Bronchial epithelial cell (primary cell): ENCODE data around the gene SYT17. TPM values are rescaled to one million over a fixed set of nuclear protein-coding genes. Genes with fewer than 3 reads are reported as not detected.

ENCODE experiments used
- DNase-seq: peaks from one replicate; pipeline ENCODE4 v3.0.0-alpha.2; 2010; ENCODE audit warnings: low read depth
- FAIRE-seq: peaks from 2 replicates; lab custom pipeline; 2011; peaks lifted over from hg19 to GRCh38; lab: Jason Lieb, UNC
- H3K27me3 ChIP-seq: 2 replicates; pipeline ENCODE4 v1.5.1; 2011; ENCODE audit warnings: low read length; ENCODE audit not compliant: control insufficient read depth, insufficient read depth
- H3K36me3 ChIP-seq: 2 replicates; pipeline ENCODE4 v1.5.1; 2011; ENCODE audit warnings: low read length; ENCODE audit not compliant: control insufficient read depth, insufficient read depth
- H3K4me3 ChIP-seq: 2 replicates; pipeline ENCODE4 v1.5.1; 2011; ENCODE audit warnings: mild to moderate bottlenecking, low read depth, low read length, control low read depth
- total RNA-seq: library from RNA; depleted of rRNA; stranded (reverse); fragments of >200 nt; gene quantifications from 2 replicates; pipeline ENCODE4 v1.2.1, GENCODE V29; 2014
- TF ChIP-seq, protein P1 (sequence below): IDR thresholded peaks from 2 replicates; pipeline ENCODE4 v1.5.1; 2011; ENCODE audit warnings: mild to moderate bottlenecking, moderate library complexity, low read length, control low read depth, inconsistent platforms; ENCODE audit not compliant: insufficient read depth, severe bottlenecking

SYT17 gene
- total RNA-seq, 1 donor from 2014 or later: 1.1 TPM

DNA sequence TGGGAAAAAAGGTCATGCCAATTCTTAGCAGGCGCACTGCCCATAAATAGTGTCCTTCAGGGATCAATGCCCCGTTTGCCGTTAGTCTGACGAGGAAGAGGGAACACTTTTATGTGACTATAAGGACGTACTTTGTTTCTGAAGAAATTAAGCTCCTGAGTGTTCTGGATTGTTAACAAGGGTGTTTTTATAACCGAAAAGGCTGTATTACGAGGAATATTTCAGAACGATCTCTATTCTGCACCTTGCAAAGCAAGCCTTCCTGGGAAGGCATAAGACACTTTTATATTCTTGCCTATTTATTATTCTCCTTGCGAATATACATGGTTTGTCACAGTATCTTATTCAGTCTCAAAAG is 24.5 kb upstream of the SYT17 start:
- DNase-seq: no peak
- H3K4me3 ChIP-seq: no peak overlapping the region
- no peaks in the 10 kb centered on the region for H3K27me3 ChIP-seq
- TF ChIP-seq, protein P1, sequence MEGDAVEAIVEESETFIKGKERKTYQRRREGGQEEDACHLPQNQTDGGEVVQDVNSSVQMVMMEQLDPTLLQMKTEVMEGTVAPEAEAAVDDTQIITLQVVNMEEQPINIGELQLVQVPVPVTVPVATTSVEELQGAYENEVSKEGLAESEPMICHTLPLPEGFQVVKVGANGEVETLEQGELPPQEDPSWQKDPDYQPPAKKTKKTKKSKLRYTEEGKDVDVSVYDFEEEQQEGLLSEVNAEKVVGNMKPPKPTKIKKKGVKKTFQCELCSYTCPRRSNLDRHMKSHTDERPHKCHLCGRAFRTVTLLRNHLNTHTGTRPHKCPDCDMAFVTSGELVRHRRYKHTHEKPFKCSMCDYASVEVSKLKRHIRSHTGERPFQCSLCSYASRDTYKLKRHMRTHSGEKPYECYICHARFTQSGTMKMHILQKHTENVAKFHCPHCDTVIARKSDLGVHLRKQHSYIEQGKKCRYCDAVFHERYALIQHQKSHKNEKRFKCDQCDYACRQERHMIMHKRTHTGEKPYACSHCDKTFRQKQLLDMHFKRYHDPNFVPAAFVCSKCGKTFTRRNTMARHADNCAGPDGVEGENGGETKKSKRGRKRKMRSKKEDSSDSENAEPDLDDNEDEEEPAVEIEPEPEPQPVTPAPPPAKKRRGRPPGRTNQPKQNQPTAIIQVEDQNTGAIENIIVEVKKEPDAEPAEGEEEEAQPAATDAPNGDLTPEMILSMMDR: no peak
- H3K36me3 ChIP-seq: no peaks in the 10 kb centered on the region
- no peak for FAIRE-seq

DNA sequence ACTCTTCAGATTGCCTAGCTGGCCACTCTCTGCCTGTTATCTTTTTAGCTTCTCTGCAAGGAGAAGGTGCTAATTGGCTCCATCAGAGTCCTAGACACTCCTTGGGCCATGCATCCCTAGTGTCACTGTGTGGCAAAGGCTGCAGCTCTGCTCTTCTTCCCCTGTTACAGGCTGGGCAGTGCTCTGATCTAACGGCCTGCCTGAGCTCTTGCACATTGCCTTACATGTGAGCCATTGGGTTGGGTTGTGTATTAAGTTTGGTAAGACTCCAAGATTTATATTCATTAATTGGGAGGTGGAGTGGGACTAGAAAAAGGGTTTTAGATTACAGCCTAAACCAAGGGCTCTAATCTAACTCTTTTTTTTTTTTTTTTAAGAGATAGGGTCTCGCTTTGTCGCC is 23.0 kb upstream of the SYT17 start:
- no peaks in the 10 kb centered on the region for H3K27me3 ChIP-seq
- DNase-seq: no peak
- FAIRE-seq: no peak
- H3K36me3 ChIP-seq: no peaks in the 10 kb centered on the region
- TF ChIP-seq, protein P1: no peak
- no peak overlapping the region for H3K4me3 ChIP-seq

DNA sequence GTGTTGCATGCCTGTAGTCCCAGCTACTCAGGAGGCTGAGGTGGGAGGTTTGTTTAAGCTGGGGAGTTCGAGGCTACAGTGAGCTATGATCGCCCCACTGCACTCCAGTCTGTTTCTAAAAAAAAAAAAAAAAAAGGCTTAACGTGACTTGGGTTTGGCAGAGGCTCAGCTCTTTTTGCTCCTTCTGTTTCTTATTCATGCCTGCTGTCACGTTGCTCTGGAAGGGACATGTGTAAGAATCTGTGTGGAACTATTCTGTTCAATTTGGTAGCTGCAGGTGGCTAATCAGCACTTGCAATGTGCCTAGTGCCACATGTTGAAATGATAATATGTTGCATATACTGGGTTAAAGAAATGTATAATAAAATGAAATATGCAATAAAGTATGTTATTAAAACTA is 20.9 kb upstream of the SYT17 start:
- no peak for FAIRE-seq
- H3K27me3 ChIP-seq: no peaks in the 10 kb centered on the region

DNA sequence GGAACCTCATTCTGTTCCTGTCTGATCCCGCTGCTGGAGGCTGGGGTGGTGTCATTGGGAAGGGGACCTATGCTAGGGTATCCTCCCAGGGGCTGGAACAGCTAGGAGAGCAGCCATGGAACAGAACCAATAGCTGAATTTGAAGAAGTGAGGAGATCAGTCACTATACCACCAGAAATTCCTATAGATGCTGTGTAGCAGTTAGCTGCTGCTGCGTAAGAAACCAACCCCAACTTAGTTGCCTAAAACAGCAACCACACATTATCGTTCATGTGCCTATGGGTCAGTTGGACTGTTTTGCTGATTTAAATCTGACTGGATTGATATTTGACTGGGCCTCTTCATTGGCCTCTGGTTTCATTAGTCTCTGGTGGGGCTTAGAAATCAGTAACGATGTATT is 20.4 kb upstream of the SYT17 start:
- TF ChIP-seq, protein P1: no peak
- Histone ChIP-seq H3K27me3 (no peaks in the 10 kb centered on the region), H3K4me3 (no peak overlapping the region), H3K36me3 (no peaks in the 10 kb centered on the region)
- DNase-seq (no peak), FAIRE-seq (no peak)

More for the DNA sequence above, 20.9 kb upstream of the SYT17 start:
- TF ChIP-seq, protein P1: no peak
- Histone ChIP-seq H3K36me3 (no peaks in the 10 kb centered on the region), H3K4me3 (no peak overlapping the region)
- no peak for DNase-seq

DNA sequence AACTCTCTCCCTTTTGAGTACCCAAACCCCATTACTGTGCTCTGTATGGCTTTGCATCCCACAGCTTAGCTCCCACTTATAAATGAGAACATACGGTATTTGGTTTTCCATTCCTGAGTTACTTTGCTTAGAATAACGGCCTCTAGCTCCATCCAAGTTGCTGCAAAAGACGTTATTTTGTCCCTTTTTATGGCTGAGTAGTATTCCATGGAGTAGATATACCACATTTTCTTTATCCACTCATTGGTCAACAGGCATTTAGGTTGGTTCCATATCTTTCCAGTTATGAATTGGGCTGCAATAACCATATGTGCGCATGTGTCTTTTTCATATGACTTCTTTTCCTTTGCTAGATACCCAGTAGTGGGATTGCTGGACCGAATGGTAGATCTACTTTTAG is 19.9 kb upstream of the SYT17 start:
- TF ChIP-seq, protein P1: no peak
- H3K36me3 ChIP-seq: no peaks in the 10 kb centered on the region
- no peak for DNase-seq
- no peak for FAIRE-seq
- no peaks in the 10 kb centered on the region for H3K27me3 ChIP-seq
- no peak overlapping the region for H3K4me3 ChIP-seq

DNA sequence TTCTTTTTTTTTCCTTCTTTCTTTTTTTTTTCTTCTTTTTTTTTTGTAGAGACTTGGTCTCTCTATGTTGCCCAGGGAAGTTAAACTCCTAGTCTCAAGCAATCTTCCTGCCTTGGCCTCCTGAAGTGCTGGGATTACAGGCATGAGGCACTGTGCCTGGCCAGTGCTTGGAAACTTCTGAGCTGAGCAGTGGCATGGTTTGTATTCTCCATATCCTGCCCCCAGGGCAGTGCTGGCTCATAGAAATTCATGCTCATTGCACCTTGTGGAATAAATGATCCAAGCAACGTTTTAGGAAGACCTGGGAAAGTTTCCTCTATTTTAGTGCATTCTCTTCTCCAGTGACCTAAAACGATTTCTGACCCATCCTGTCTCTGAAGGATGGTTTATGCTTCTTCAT is 16.7 kb upstream of the SYT17 start:
- DNase-seq (peak; percentile 26), FAIRE-seq (peak; percentile 50)
- TF ChIP-seq, protein P1: no peak
- no peaks in the 10 kb centered on the region for H3K27me3 ChIP-seq
- no peak overlapping the region for H3K4me3 ChIP-seq
- H3K36me3 ChIP-seq: no peaks in the 10 kb centered on the region
